Measurements from ENCODE around the gene PTPRK. TPM values are rescaled to one million over a fixed set of nuclear protein-coding genes. Genes with fewer than 3 reads are reported as not detected.

The PTPRK gene
- total and polyA plus RNA-seq, 12 donors, result 3.2 to 22.4 (median 15.0) TPM

DNA sequence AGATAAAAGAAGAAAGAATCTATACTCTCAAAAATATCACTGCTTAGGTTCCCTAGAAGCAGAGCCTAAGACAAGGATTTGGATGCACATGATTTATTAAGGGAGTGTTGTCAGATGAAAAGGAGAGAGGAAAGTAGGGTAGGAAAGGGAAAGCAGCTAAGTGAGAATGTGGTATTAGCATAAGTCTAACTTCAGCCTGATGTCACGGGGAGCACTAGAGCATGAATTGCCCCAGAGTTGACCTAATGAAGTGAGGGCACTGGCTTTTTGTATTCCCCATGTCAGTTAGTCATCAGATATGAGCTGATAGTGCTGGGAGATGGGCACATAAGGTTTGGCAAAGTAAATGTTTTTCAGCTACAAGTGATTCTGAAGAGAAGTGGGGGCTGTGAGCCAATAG, 490.6 kb downstream of the PTPRK start:
- no peak overlapping the region for H3K27ac ChIP-seq
- H3K4me1 ChIP-seq (replicated peaks in 1 of 2), result no peaks in the 10 kb centered on the region
- H3K27me3 ChIP-seq, result no peaks in the 10 kb centered on the region
- no peak overlapping the region for H3K4me3 ChIP-seq
- TF ChIP-seq, protein P1, sequence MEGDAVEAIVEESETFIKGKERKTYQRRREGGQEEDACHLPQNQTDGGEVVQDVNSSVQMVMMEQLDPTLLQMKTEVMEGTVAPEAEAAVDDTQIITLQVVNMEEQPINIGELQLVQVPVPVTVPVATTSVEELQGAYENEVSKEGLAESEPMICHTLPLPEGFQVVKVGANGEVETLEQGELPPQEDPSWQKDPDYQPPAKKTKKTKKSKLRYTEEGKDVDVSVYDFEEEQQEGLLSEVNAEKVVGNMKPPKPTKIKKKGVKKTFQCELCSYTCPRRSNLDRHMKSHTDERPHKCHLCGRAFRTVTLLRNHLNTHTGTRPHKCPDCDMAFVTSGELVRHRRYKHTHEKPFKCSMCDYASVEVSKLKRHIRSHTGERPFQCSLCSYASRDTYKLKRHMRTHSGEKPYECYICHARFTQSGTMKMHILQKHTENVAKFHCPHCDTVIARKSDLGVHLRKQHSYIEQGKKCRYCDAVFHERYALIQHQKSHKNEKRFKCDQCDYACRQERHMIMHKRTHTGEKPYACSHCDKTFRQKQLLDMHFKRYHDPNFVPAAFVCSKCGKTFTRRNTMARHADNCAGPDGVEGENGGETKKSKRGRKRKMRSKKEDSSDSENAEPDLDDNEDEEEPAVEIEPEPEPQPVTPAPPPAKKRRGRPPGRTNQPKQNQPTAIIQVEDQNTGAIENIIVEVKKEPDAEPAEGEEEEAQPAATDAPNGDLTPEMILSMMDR (IDR thresholded peaks at IDR 0.05), result no peak
- no peaks in the 10 kb centered on the region for H3K36me3 ChIP-seq (replicated peaks in 1 of 2)
- DNase-seq, result no peak
- no peaks in the 10 kb centered on the region for H3K9me3 ChIP-seq (replicated peaks in 1 of 3)
- intact Hi-C loops (cut with DNase I), result no loop called here
- 84 to 98% (median 94%) methylated on average over 1 of the region's 1 CpG for WGBS, 4 donors

DNA sequence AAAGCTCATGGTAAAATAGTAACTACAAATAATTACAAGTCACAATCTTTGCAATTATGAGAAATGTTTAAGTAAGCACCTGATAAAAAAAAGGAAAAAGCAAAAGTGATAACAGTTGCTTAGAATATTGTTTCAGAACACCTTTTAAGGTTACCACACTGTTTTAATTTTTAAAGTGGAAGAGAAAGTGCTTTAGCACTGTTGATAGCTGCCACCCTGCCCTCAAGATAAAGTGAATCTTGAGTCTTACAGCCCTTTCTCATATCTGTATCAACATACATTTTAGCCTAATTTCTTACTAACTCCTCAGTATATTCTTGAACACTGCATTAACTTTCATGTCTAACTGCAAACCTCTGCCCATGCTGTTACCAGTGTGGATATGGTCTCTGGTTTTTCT, 492.2 kb downstream of the PTPRK start:
- H3K4me3 ChIP-seq, result no peak overlapping the region
- intact Hi-C loops (cut with DNase I), result no loop called here
- no peak for TF ChIP-seq POLR2A (IDR thresholded peaks at IDR 0.05)
- no peaks in the 10 kb centered on the region for H3K4me1 ChIP-seq (replicated peaks in 1 of 2)
- H3K27ac ChIP-seq, result no peak overlapping the region
- DNase-seq, result no peak
- H3K36me3 ChIP-seq (replicated peaks in 1 of 2), result no peaks in the 10 kb centered on the region
- no peaks in the 10 kb centered on the region for H3K27me3 ChIP-seq
- H3K9me3 ChIP-seq (replicated peaks in 1 of 3), result no peaks in the 10 kb centered on the region

DNA sequence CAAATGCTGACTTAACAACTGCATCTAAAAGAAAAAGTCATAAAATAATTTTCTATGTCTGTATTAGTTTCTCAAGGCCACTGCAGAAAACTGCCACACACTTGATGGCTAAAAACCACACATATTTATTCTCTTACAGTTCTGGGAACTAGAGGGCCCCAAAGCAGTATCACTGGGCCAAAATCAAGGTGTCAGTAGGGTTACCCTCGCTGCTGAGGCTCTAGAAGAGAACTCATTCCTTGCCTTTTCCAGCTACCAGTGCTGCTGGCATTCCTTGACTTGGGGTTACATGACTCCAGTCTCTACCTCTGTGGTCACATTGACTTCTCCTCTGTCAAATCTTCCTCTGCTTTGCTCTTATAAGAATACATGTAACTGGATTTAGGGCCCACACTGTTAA, 494.9 kb downstream of the PTPRK start:
- H3K27ac ChIP-seq, result no peak overlapping the region
- H3K4me1 ChIP-seq (replicated peaks in 1 of 2), result no peaks in the 10 kb centered on the region
- H3K36me3 ChIP-seq (replicated peaks in 1 of 2), result no peaks in the 10 kb centered on the region
- H3K4me3 ChIP-seq, result no peak overlapping the region
- no peak for DNase-seq
- 70 to 95% (median 79%) methylated on average over 1 of the region's 1 CpG for WGBS, 4 donors
- H3K9me3 ChIP-seq (replicated peaks in 1 of 3), result no peaks in the 10 kb centered on the region
- TF ChIP-seq, protein P1 (IDR thresholded peaks at IDR 0.05), result no peak
- no peak for TF ChIP-seq POLR2A (IDR thresholded peaks at IDR 0.05)
- H3K27me3 ChIP-seq, result no peaks in the 10 kb centered on the region
- intact Hi-C loops (cut with DNase I), result no loop called here

DNA sequence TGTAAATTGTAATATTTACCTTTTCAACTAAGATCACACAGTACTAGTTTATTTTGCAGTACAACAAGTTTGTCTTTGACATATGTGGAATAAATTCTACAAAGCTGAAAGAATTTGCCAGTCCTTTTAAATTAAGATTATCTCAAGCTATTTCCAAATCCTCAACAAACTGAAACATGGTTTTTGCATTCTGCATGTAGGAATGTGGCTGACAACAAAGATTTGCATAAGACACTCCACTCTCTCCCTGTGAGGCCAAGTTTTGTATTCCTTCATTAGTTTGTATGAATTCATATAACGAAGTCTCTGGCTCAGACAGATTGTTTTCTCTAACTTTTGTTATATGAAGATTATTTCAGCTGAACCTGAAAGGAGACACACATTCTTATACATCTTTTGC, 495.4 kb downstream of the PTPRK start:
- WGBS, 4 donors, result 83 to 93% (median 89%) methylated on average over 1 of the region's 1 CpG
- Histone ChIP-seq H3K4me1 (replicated peaks in 1 of 2) (no peaks in the 10 kb centered on the region), H3K4me3 (no peak overlapping the region), H3K27ac (no peak overlapping the region), H3K9me3 (replicated peaks in 1 of 3) (no peaks in the 10 kb centered on the region), H3K36me3 (replicated peaks in 1 of 2) (no peaks in the 10 kb centered on the region), H3K27me3 (no peaks in the 10 kb centered on the region)
- no peak for DNase-seq
- TF ChIP-seq POLR2A (IDR thresholded peaks at IDR 0.05), result no peak
- TF ChIP-seq, protein P1 (IDR thresholded peaks at IDR 0.05), result no peak
- intact Hi-C loops (cut with DNase I), result no loop called here

DNA sequence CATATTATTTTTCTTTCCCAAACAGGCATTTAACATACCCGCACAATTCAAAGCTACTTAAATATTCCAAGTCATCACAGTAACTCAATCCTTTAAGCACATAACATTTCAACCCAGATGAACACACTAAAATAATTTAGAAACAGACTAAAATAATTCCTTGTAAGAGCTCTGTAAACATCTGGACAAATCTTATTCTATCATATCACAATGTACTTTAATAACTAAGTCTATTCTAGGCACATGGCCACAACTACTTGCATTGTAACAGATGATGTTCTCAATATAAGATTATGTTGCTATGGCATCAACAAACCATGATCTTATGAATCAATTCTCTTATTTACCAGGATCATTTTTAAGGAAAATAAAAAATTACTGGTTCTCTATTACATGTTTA, 496.4 kb downstream of the PTPRK start:
- WGBS, 4 donors, result 92 to 100% (median 96%) methylated on average over 1 of the region's 1 CpG
- no peaks in the 10 kb centered on the region for H3K36me3 ChIP-seq (replicated peaks in 1 of 2)
- no peaks in the 10 kb centered on the region for H3K27me3 ChIP-seq

More for the DNA sequence above, 496.4 kb downstream of the PTPRK start:
- no peak overlapping the region for H3K27ac ChIP-seq
- no peak for DNase-seq
- no peaks in the 10 kb centered on the region for H3K9me3 ChIP-seq (replicated peaks in 1 of 3)
- TF ChIP-seq POLR2A (IDR thresholded peaks at IDR 0.05), result no peak
- TF ChIP-seq, protein P1 (IDR thresholded peaks at IDR 0.05), result no peak
- H3K4me3 ChIP-seq, result no peak overlapping the region
- intact Hi-C loops (cut with DNase I), result no loop called here
- H3K4me1 ChIP-seq (replicated peaks in 1 of 2), result no peaks in the 10 kb centered on the region
